ENCODE measurements around the gene COL4A2.

DNA sequence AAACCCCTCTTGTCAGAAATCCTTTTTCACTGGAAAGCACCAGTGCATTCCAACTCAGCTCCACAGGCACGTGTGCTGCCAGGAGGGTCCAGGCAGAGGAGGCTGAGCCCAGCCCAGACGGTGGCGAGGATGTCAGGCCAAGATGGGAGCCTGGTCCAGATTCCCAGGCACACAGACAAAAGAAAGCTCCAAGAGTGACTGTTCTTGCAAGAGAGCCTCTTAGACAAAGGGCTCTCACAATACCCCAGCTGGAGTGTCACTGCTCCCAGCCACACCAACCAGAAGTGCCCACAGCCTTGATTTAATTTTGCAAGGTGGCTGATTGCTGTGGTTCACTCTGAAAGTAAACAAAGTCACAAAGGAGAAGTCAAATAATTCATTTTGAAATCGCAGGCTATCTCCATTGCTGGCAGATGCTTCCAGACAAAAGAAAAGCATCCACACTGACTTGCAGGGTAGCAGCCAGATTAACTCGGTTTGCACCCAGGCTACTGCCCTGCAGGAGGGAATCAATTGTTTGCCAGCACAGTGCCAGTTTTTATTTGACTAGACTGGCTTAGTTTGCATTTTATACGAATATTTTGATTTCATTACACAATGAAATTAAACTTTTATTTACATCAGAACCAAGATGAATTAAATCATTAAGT is 159.3 kb downstream of the COL4A2 start:
- no peak for TF ChIP-seq EZH2 (IDR thresholded peaks at IDR 0.05)
- no peak for TF ChIP-seq POLR2AphosphoS5 (IDR thresholded peaks at IDR 0.05; ENCODE audit: borderline replicate concordance, low read depth, low read length)
- TF ChIP-seq FOXP2 (optimal IDR thresholded peaks at IDR 0.05; ENCODE audit: control extremely low read depth, extremely low read length, insufficient read depth), result no peak
